Measurements from ENCODE around the gene ITGB6. TPM values are rescaled to one million over a fixed set of nuclear protein-coding genes. Genes with fewer than 3 reads are reported as not detected.

ITGB6 gene
- total RNA-seq, 1 donor from 2014 or later, result 7.6 TPM

DNA sequence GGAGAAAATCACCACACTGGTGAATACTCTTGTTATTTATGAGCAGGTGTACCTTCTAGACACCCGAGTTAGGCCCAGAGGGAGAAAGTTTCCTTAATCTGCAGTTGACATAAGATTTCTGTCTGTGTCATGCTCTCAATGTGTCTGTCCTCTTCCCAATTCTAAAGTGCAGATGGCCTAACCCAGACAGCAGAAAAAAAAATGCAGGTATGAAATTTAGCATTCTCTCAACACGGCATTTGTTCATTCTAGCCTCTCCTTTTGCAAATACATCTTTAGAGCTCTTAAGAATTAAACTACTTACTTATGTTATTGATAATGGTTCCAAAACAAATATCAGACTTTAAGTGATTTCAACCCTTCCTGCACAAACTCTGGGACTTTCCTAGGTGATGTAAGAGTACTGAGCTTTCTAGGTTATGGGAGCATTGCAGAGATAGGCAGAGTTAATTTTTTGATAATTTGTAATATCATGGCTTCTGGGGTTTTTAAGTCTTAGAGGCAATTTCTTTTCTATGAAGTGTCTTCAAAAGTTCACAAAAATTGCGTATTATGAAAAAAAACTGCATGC, 32.9 kb upstream of the ITGB6 start:
- no peaks in the 10 kb centered on the region for H3K27me3 Mint-ChIP-seq (ENCODE audit: low read depth, unreplicated experiment)
- FAIRE-seq (no peak), DNase-seq (ENCODE audit: low read depth) (no peak)
- H3K27me3 ChIP-seq (ENCODE audit: insufficient read depth, low read length), result no peaks in the 10 kb centered on the region
- no peaks in the 10 kb centered on the region for H3K36me3 ChIP-seq (ENCODE audit: insufficient read depth, low read length)
- H4K20me1 ChIP-seq (ENCODE audit: insufficient read depth, low read length), result no peaks in the 10 kb centered on the region
- no peak overlapping the region for H3K4me3 ChIP-seq (ENCODE audit: insufficient read depth, low read depth, low read length)
- no peak overlapping the region for H3K4me3 Mint-ChIP-seq (ENCODE audit: unreplicated experiment)
- H3K27ac ChIP-seq (ENCODE audit: low read depth, low read length), result no peak overlapping the region
- H3K4me1 ChIP-seq (ENCODE audit: insufficient read depth, low read length), result peaks cover 22% of the 10 kb centered on the region
- H3K9me3 Mint-ChIP-seq (ENCODE audit: unreplicated experiment), result no peaks in the 10 kb centered on the region
- H3K27ac Mint-ChIP-seq (ENCODE audit: unreplicated experiment), result no peak overlapping the region
- TF ChIP-seq, protein P1, sequence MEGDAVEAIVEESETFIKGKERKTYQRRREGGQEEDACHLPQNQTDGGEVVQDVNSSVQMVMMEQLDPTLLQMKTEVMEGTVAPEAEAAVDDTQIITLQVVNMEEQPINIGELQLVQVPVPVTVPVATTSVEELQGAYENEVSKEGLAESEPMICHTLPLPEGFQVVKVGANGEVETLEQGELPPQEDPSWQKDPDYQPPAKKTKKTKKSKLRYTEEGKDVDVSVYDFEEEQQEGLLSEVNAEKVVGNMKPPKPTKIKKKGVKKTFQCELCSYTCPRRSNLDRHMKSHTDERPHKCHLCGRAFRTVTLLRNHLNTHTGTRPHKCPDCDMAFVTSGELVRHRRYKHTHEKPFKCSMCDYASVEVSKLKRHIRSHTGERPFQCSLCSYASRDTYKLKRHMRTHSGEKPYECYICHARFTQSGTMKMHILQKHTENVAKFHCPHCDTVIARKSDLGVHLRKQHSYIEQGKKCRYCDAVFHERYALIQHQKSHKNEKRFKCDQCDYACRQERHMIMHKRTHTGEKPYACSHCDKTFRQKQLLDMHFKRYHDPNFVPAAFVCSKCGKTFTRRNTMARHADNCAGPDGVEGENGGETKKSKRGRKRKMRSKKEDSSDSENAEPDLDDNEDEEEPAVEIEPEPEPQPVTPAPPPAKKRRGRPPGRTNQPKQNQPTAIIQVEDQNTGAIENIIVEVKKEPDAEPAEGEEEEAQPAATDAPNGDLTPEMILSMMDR (IDR thresholded peaks at IDR 0.05; ENCODE audit: insufficient read depth, low read depth, low read length), result no peak
- TF ChIP-seq EZH2 (IDR thresholded peaks at IDR 0.05; ENCODE audit: insufficient read depth, low read length), result no peak
- no peak overlapping the region for H3K9ac ChIP-seq (ENCODE audit: low read length)
- H3K79me2 ChIP-seq (ENCODE audit: insufficient read depth, low read length), result no peaks in the 10 kb centered on the region
- peaks cover 30% of the 10 kb centered on the region for H3K4me1 Mint-ChIP-seq (ENCODE audit: low read depth, unreplicated experiment)
- H3K36me3 Mint-ChIP-seq (ENCODE audit: low read depth, unreplicated experiment), result no peaks in the 10 kb centered on the region
- no peaks in the 10 kb centered on the region for H3K9me3 ChIP-seq (ENCODE audit: insufficient read depth, low read depth, low read length)
- no peak overlapping the region for H3K4me2 ChIP-seq (ENCODE audit: low read length)
- no peak overlapping the region for H2AFZ ChIP-seq (ENCODE audit: low read depth, low read length)

DNA sequence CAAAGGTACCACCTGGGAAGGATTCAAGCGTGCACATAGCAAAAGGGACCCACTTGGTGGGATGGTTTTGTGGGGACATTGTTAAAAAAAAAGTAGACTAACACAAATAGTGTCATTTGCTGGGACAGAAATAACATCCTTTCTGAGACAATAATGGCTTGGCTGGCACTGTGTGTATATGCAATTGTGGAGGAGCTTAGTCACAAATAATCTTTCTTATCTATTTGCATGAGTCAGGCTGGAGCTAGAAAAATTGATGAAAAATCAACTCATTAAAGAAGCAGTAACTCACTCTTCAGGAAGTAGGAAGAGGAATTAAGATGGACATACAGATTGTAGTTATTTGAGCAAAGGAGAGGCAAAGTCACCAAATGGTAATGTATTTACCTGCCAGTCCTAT, 29.5 kb upstream of the ITGB6 start:
- Mint-ChIP-seq H3K27me3 (ENCODE audit: low read depth, unreplicated experiment) (no peaks in the 10 kb centered on the region), H3K9me3 (ENCODE audit: unreplicated experiment) (no peaks in the 10 kb centered on the region), H3K27ac (ENCODE audit: unreplicated experiment) (peak overlapping the region; percentile 96), H3K4me1 (ENCODE audit: low read depth, unreplicated experiment) (peaks cover 59% of the 10 kb centered on the region), H3K36me3 (ENCODE audit: low read depth, unreplicated experiment) (peaks cover under 1% of the 10 kb centered on the region), H3K4me3 (ENCODE audit: unreplicated experiment) (no peak overlapping the region)
- no peak overlapping the region for H3K4me3 ChIP-seq (ENCODE audit: insufficient read depth, low read depth, low read length)
- H3K27ac ChIP-seq (ENCODE audit: low read depth, low read length), result peak overlapping the region; percentile 99
- no peaks in the 10 kb centered on the region for H3K36me3 ChIP-seq (ENCODE audit: insufficient read depth, low read length)
- H4K20me1 ChIP-seq (ENCODE audit: insufficient read depth, low read length), result no peaks in the 10 kb centered on the region
- DNase-seq (ENCODE audit: low read depth) (peak; percentile 79), FAIRE-seq (peak; percentile 82)
- H3K79me2 ChIP-seq (ENCODE audit: insufficient read depth, low read length), result no peaks in the 10 kb centered on the region
- peaks cover 53% of the 10 kb centered on the region for H3K4me1 ChIP-seq (ENCODE audit: insufficient read depth, low read length)
- peak overlapping the region; percentile 85 for H3K9ac ChIP-seq (ENCODE audit: low read length)
- TF ChIP-seq, protein P1 (IDR thresholded peaks at IDR 0.05; ENCODE audit: insufficient read depth, low read depth, low read length), result no peak
- no peak for TF ChIP-seq EZH2 (IDR thresholded peaks at IDR 0.05; ENCODE audit: insufficient read depth, low read length)
- H2AFZ ChIP-seq (ENCODE audit: low read depth, low read length), result no peak overlapping the region
- no peaks in the 10 kb centered on the region for H3K27me3 ChIP-seq (ENCODE audit: insufficient read depth, low read length)
- H3K4me2 ChIP-seq (ENCODE audit: low read length), result peak overlapping the region; percentile 71
- H3K9me3 ChIP-seq (ENCODE audit: insufficient read depth, low read depth, low read length), result no peaks in the 10 kb centered on the region

DNA sequence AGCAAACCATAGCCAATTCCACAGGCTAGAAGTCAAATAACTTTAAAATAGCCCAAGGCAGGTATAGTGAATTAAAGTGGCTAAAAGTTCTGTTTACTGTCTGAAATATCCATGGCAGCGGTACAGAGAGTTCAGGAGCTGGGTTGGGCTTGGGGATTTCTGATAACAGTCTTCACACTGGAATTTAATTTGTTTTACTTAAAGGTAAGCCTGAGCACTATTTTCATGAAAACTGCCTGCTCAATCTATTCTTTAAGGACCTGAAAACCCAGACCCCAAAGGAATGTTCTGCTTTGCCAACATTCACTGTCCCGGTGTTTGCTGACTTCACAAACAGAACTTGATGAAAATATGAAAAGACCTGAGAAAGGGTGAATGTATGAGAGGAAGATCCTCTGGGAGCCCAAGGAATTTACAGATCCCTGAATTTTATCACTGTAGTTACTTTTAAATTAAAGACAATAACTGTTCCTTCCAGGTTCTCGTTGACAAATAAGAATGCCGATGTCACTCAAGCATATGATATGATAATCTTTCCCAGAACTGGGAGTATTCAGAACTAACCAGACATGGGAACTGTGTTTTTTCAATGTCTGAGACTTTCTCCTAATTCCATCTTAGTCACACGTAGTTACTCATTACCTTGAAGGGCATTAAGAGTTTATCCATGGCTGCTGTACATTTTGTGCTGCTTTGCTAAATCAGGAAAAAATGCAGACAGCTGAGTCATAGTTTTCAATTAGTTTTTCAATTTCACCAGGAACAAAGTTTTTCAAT, 28.3 kb upstream of the ITGB6 start:
- H3K9me3 ChIP-seq (ENCODE audit: insufficient read depth, low read depth, low read length), result no peaks in the 10 kb centered on the region
- Mint-ChIP-seq H3K27me3 (ENCODE audit: low read depth, unreplicated experiment) (no peaks in the 10 kb centered on the region), H3K27ac (ENCODE audit: unreplicated experiment) (peak overlapping the region; percentile 96), H3K4me1 (ENCODE audit: low read depth, unreplicated experiment) (peaks cover 71% of the 10 kb centered on the region), H3K36me3 (ENCODE audit: low read depth, unreplicated experiment) (peaks cover 1% of the 10 kb centered on the region), H3K9me3 (ENCODE audit: unreplicated experiment) (no peaks in the 10 kb centered on the region), H3K4me3 (ENCODE audit: unreplicated experiment) (peak overlapping the region; percentile 12)
- peaks cover 65% of the 10 kb centered on the region for H3K4me1 ChIP-seq (ENCODE audit: insufficient read depth, low read length)
- peak overlapping the region; percentile 7 for H3K4me3 ChIP-seq (ENCODE audit: insufficient read depth, low read depth, low read length)
- no peak overlapping the region for H2AFZ ChIP-seq (ENCODE audit: low read depth, low read length)
- H3K36me3 ChIP-seq (ENCODE audit: insufficient read depth, low read length), result no peaks in the 10 kb centered on the region
- no peaks in the 10 kb centered on the region for H4K20me1 ChIP-seq (ENCODE audit: insufficient read depth, low read length)
- FAIRE-seq, result peak; percentile 78
- H3K79me2 ChIP-seq (ENCODE audit: insufficient read depth, low read length), result no peaks in the 10 kb centered on the region
- no peaks in the 10 kb centered on the region for H3K27me3 ChIP-seq (ENCODE audit: insufficient read depth, low read length)
- peak overlapping the region; percentile 85 for H3K9ac ChIP-seq (ENCODE audit: low read length)
- TF ChIP-seq, protein P1 (IDR thresholded peaks at IDR 0.05; ENCODE audit: insufficient read depth, low read depth, low read length), result no peak
- TF ChIP-seq EZH2 (IDR thresholded peaks at IDR 0.05; ENCODE audit: insufficient read depth, low read length), result no peak
- H3K27ac ChIP-seq (ENCODE audit: low read depth, low read length), result peak overlapping the region; percentile 99
- peak; percentile 97 for DNase-seq (ENCODE audit: low read depth)
- peak overlapping the region; percentile 71 for H3K4me2 ChIP-seq (ENCODE audit: low read length)

Data from astrocyte (in vitro differentiated cells and primary cell).